ENCODE measurements around the gene TK1.

- TF ChIP-seq, protein P1, sequence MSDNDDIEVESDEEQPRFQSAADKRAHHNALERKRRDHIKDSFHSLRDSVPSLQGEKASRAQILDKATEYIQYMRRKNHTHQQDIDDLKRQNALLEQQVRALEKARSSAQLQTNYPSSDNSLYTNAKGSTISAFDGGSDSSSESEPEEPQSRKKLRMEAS (CRISPR knock-in tag; IDR thresholded peaks at IDR 0.05): no peak
- TF ChIP-seq, protein P2, sequence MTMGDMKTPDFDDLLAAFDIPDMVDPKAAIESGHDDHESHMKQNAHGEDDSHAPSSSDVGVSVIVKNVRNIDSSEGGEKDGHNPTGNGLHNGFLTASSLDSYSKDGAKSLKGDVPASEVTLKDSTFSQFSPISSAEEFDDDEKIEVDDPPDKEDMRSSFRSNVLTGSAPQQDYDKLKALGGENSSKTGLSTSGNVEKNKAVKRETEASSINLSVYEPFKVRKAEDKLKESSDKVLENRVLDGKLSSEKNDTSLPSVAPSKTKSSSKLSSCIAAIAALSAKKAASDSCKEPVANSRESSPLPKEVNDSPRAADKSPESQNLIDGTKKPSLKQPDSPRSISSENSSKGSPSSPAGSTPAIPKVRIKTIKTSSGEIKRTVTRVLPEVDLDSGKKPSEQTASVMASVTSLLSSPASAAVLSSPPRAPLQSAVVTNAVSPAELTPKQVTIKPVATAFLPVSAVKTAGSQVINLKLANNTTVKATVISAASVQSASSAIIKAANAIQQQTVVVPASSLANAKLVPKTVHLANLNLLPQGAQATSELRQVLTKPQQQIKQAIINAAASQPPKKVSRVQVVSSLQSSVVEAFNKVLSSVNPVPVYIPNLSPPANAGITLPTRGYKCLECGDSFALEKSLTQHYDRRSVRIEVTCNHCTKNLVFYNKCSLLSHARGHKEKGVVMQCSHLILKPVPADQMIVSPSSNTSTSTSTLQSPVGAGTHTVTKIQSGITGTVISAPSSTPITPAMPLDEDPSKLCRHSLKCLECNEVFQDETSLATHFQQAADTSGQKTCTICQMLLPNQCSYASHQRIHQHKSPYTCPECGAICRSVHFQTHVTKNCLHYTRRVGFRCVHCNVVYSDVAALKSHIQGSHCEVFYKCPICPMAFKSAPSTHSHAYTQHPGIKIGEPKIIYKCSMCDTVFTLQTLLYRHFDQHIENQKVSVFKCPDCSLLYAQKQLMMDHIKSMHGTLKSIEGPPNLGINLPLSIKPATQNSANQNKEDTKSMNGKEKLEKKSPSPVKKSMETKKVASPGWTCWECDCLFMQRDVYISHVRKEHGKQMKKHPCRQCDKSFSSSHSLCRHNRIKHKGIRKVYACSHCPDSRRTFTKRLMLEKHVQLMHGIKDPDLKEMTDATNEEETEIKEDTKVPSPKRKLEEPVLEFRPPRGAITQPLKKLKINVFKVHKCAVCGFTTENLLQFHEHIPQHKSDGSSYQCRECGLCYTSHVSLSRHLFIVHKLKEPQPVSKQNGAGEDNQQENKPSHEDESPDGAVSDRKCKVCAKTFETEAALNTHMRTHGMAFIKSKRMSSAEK (CRISPR knock-in tag; IDR thresholded peaks at IDR 0.05; ENCODE audit: borderline replicate concordance): no peak
Observed at GRCh38 chr17:78200451-78200850, 13.6 kb upstream of the TK1 start.

Data from WTC11 (cell line).